Loucy (cell line): ENCODE measurements around the gene LYPLAL1.

Source experiments
- EZH2phosphoT487 ChIP-seq: fragments of 200-600 bp; IDR thresholded peaks from 2 replicates; pipeline ENCODE4 v1.6.1; 2018; ENCODE audit warnings: antibody characterized with exemption, mild to moderate bottlenecking, moderate library complexity, borderline replicate concordance
- TF ChIP-seq, protein P1 (sequence below): fragments of 200-600 bp; sonication (generic); conservative IDR thresholded peaks from 2 replicates; pipeline ENCODE4 v1.5.1; 2014; ENCODE audit warnings: mild to moderate bottlenecking, antibody characterized with exemption, low read length

DNA sequence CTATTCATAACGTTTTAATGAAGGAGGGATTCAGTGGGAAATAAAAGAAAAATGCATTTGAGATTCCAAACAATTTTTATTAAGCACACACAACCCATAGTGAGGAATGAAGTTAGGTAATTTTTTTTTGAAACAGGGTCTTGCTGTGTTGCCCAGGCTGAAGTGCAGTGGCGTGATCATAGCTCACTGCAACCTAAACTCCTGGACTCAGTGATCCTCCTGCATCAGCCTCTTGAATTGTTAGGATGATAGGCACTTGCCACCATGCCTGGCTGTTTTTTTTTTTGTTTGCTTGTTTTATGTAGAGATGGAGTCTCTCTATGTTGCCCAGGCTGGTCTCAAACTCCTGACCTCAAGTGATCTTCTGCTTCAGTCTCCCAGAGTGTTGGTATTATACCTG, 28.9 kb downstream of the LYPLAL1 start:
- TF ChIP-seq, protein P1, sequence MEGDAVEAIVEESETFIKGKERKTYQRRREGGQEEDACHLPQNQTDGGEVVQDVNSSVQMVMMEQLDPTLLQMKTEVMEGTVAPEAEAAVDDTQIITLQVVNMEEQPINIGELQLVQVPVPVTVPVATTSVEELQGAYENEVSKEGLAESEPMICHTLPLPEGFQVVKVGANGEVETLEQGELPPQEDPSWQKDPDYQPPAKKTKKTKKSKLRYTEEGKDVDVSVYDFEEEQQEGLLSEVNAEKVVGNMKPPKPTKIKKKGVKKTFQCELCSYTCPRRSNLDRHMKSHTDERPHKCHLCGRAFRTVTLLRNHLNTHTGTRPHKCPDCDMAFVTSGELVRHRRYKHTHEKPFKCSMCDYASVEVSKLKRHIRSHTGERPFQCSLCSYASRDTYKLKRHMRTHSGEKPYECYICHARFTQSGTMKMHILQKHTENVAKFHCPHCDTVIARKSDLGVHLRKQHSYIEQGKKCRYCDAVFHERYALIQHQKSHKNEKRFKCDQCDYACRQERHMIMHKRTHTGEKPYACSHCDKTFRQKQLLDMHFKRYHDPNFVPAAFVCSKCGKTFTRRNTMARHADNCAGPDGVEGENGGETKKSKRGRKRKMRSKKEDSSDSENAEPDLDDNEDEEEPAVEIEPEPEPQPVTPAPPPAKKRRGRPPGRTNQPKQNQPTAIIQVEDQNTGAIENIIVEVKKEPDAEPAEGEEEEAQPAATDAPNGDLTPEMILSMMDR = no peak
- no peak for TF ChIP-seq EZH2phosphoT487
